ENCODE results near the gene CORT. TPM values are rescaled to one million over a fixed set of nuclear protein-coding genes. Genes with fewer than 3 reads are reported as not detected.

CORT gene
- total and polyA plus RNA-seq, 2 donors (not counting 1 experiment from before 2014, with no cell fraction given), result 0.52 TPM; not detected in 1

DNA sequence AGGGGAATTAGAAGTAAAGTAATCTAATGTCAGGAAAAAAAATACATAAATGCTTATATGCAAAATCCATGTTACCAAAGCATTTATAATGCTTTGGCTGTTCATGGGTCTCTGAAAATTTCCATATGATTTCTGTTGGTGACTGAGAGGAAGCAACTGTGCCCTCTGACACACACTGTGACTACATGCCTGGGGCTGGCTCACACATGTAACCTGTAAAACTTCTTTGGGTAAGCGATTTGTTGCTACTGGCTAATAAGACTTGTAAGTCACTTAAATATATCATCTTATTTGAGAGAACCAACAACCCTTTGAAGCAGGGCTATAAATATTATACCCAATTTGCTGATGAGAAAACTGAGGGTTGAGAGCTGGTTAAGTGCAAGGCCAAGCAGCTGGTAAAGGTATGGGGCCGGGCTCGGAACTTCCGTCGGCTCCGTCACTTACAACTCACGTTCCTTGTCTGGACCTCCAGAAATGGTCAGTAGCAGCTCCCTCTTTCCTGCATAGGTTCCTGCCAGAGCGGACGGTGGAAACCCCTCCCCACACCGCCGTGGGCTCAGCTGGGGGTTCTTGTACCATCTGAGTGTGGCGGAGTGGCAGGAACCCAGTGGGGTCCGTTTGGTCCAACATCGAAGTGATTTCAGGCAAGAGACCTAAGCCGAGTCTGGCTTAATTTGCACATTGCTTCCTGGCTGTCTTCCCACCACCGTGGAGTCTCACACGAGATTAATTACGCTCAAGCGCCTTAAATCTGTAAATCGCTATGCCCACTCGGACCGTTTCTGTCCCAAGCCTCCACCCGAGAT, 21.8 kb downstream of the CORT start:
- Mint-ChIP-seq H3K27ac (peak overlapping the region; percentile 88), H3K9me3 (ENCODE audit: insufficient read depth) (no peaks in the 10 kb centered on the region), H3K4me3 (peak overlapping the region; percentile 87), H3K27me3 (no peaks in the 10 kb centered on the region), H3K4me1 (peaks cover 44% of the 10 kb centered on the region)
- DNase-seq (no peak), ATAC-seq (ENCODE audit: low read depth) (no peak)
- peaks cover 3 to 15% of the 10 kb centered on the region in 2 experiments for H3K36me3 ChIP-seq (replicated peaks in 1 of 2; ENCODE audit: control extremely low read depth in 1 of 2, control insufficient read depth in 1 of 2, extremely low read depth in 1 of 2, insufficient read depth in 2 of 2, low read length in 1 of 2)
- peak overlapping the region; percentile 58 to 84 (median 80) for H3K4me3 ChIP-seq (ENCODE audit: control extremely low read depth in 1 of 5, extremely low read depth in 1 of 5, insufficient read depth in 1 of 5, low read depth in 2 of 5, low read length in 4 of 5)
- peaks cover 31% of the 10 kb centered on the region for H3K79me2 ChIP-seq (ENCODE audit: control insufficient read depth, insufficient read depth, low read length)
- peak overlapping the region; percentile 74 for H3K9ac ChIP-seq (ENCODE audit: low read length)
- peak overlapping the region; percentile 88 for H3K4me2 ChIP-seq (replicated peaks; ENCODE audit: low read depth, low read length, poor library complexity, severe bottlenecking)
- 27% methylated on average over 21 of the region's 23 CpGs for WGBS (ENCODE audit: insufficient coverage)
- peaks cover 34 to 44% of the 10 kb centered on the region in 2 donors for H3K4me1 ChIP-seq (ENCODE audit: control insufficient read depth in 2 of 2, insufficient read depth in 2 of 2, low read length in 2 of 2)
- TF ChIP-seq, protein P1, sequence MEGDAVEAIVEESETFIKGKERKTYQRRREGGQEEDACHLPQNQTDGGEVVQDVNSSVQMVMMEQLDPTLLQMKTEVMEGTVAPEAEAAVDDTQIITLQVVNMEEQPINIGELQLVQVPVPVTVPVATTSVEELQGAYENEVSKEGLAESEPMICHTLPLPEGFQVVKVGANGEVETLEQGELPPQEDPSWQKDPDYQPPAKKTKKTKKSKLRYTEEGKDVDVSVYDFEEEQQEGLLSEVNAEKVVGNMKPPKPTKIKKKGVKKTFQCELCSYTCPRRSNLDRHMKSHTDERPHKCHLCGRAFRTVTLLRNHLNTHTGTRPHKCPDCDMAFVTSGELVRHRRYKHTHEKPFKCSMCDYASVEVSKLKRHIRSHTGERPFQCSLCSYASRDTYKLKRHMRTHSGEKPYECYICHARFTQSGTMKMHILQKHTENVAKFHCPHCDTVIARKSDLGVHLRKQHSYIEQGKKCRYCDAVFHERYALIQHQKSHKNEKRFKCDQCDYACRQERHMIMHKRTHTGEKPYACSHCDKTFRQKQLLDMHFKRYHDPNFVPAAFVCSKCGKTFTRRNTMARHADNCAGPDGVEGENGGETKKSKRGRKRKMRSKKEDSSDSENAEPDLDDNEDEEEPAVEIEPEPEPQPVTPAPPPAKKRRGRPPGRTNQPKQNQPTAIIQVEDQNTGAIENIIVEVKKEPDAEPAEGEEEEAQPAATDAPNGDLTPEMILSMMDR (IDR thresholded peaks at IDR 0.05), result no peak
- no peak for TF ChIP-seq EZH2 (IDR thresholded peaks at IDR 0.05; ENCODE audit: borderline replicate concordance, insufficient read depth, low read depth, low read length, poor library complexity, severe bottlenecking)
- H2AFZ ChIP-seq (ENCODE audit: insufficient read depth, low read depth, low read length, poor library complexity, severe bottlenecking), result peak overlapping the region; percentile 94
- no peaks in the 10 kb centered on the region for H4K20me1 ChIP-seq (ENCODE audit: control insufficient read depth, insufficient read depth, low read length, poor library complexity, severe bottlenecking)
- POLR2A ChIA-PET, result no interaction called here
- H3K27ac ChIP-seq (ENCODE audit: low read length in 2 of 2), result peak overlapping the region; percentile 19 to 74
- no peaks in the 10 kb centered on the region for H3K27me3 ChIP-seq (replicated peaks in 1 of 4; ENCODE audit: control extremely low read depth in 1 of 4, control insufficient read depth in 3 of 4, insufficient read depth in 4 of 4, low read length in 3 of 4)
- H3K9me3 ChIP-seq (ENCODE audit: control extremely low read depth in 1 of 3, control insufficient read depth in 2 of 3, insufficient read depth in 1 of 3, low read length in 2 of 3), result peaks cover 0 to 7% (median 0%) of the 10 kb centered on the region in 3 donors
- intact Hi-C loops (cut with micrococcal nuclease), result loop anchor here (1.0 to 10.0 kb wide), 4 partner anchors 41 to 1333 kb away; partner anchors contain the start of genes CENPS, CLCN6, LZIC and MTHFR
- CTCF ChIA-PET, result interaction anchor here (1.3 to 3.4 kb wide), 3 partner anchors 21 to 41 kb away, joined by 3 to 14 read pairs (median 3); partner anchors contain the start of gene CENPS

All from B cell (primary cell).